Activated naive CD4-positive, alpha-beta T cell treated with anti-CD3 and anti-CD28 coated beads for 36 hours (primary cell): ENCODE data around the gene MMP17. TPM values are rescaled to one million over a fixed set of nuclear protein-coding genes. Genes with fewer than 3 reads are reported as not detected.

Experiments
- CTCF ChIA-PET: fragments of 350-600 bp; sonication (Branson Sonifier 250); formaldehyde crosslinking; loops from one replicate; lab custom pipeline; 2021; ENCODE audit warnings: antibody characterized with exemption; lab: Charles Lee
- DNase-seq: peaks from one replicate; pipeline ENCODE4 v3.0.0-alpha.2; 2020
- H3K27ac Mint-ChIP-seq: one replicate; pipeline ENCODE4 v1.8.0; 2021; ENCODE audit warnings: mild to moderate bottlenecking, mixed read lengths
- H3K27me3 Mint-ChIP-seq: one replicate; pipeline ENCODE4 v1.8.0; 2021; ENCODE audit warnings: low read depth, mixed read lengths
- H3K36me3 Mint-ChIP-seq: one replicate; pipeline ENCODE4 v1.8.0; 2021; ENCODE audit warnings: low read depth, mixed read lengths
- H3K4me1 Mint-ChIP-seq: one replicate; pipeline ENCODE4 v1.8.0; 2021; ENCODE audit warnings: low read depth, mixed read lengths
- H3K4me3 Mint-ChIP-seq: one replicate; pipeline ENCODE4 v1.8.0; 2021; ENCODE audit warnings: mild to moderate bottlenecking, moderate library complexity, mixed read lengths
- H3K9me3 Mint-ChIP-seq: one replicate; pipeline ENCODE4 v1.8.0; 2021; ENCODE audit warnings: mixed read lengths
- intact Hi-C: fragments of 100-400 bp; cut with micrococcal nuclease; formaldehyde crosslinking; loops from one replicate; pipeline ENCODE4 v1.15.1; 2023
- total RNA-seq, 2 experiments: library from RNA; stranded (reverse); gene quantifications; one replicate each; pipeline ENCODE4 v1.2.3, GENCODE V29; 2021

Gene MMP17
- total RNA-seq, 2 experiments from 2014 or later = not detected

- Mint-ChIP-seq H3K36me3 (no peaks in the 10 kb centered on the region), H3K27me3 (no peaks in the 10 kb centered on the region), H3K27ac (no peak overlapping the region), H3K4me3 (no peak overlapping the region), H3K4me1 (no peaks in the 10 kb centered on the region), H3K9me3 (no peaks in the 10 kb centered on the region)
- CTCF ChIA-PET = no interaction called here
- DNase-seq = no peak
- intact Hi-C loops = no loop called here
These were observed 20.6 kb downstream of the MMP17 start for GRCh38 chr12:131848753-131849152.

GRCh38 chr12:131849700-131850553 is 21.7 kb downstream of the MMP17 start:
- no peaks in the 10 kb centered on the region for H3K36me3 Mint-ChIP-seq
- no peaks in the 10 kb centered on the region for H3K9me3 Mint-ChIP-seq
- H3K4me3 Mint-ChIP-seq = no peak overlapping the region
- H3K4me1 Mint-ChIP-seq = no peaks in the 10 kb centered on the region
- intact Hi-C loops = no loop called here
- DNase-seq = no peak
- CTCF ChIA-PET = interaction anchor here (1.2 to 1.4 kb wide), 2 partner anchors 19 to 158 kb away, joined by 3 to 4 read pairs; no protein-coding TSS in a partner anchor
- no peak overlapping the region for H3K27ac Mint-ChIP-seq
- H3K27me3 Mint-ChIP-seq = no peaks in the 10 kb centered on the region

- peak; percentile 30 for DNase-seq
- no peaks in the 10 kb centered on the region for H3K36me3 Mint-ChIP-seq
- H3K9me3 Mint-ChIP-seq = no peaks in the 10 kb centered on the region
- no peaks in the 10 kb centered on the region for H3K27me3 Mint-ChIP-seq
- intact Hi-C loops = loop anchor here (1.0 kb wide), 1 partner anchor 98 kb away; the partner anchor contains the start of gene EP400
- no peaks in the 10 kb centered on the region for H3K4me1 Mint-ChIP-seq
- CTCF ChIA-PET = interaction anchor here (1.2 to 1.4 kb wide), 2 partner anchors 20 to 157 kb away, joined by 3 to 4 read pairs; no protein-coding TSS in a partner anchor
- H3K4me3 Mint-ChIP-seq = no peak overlapping the region
- no peak overlapping the region for H3K27ac Mint-ChIP-seq
These were observed 22.8 kb downstream of the MMP17 start for GRCh38 chr12:131850856-131851559.

- H3K27ac Mint-ChIP-seq = no peak overlapping the region
- intact Hi-C loops = loop anchor here (1.0 kb wide), 1 partner anchor 97 kb away; the partner anchor contains the start of gene EP400
- H3K4me1 Mint-ChIP-seq = no peaks in the 10 kb centered on the region
- H3K4me3 Mint-ChIP-seq = no peak overlapping the region
- CTCF ChIA-PET = no interaction called here
- no peaks in the 10 kb centered on the region for H3K36me3 Mint-ChIP-seq
- no peaks in the 10 kb centered on the region for H3K9me3 Mint-ChIP-seq
- no peak for DNase-seq
- no peaks in the 10 kb centered on the region for H3K27me3 Mint-ChIP-seq
These were observed 23.8 kb downstream of the MMP17 start for GRCh38 chr12:131851741-131852550.

GRCh38 chr12:131852551-131853299 is 24.5 kb downstream of the MMP17 start:
- intact Hi-C loops = no loop called here
- no peaks in the 10 kb centered on the region for H3K36me3 Mint-ChIP-seq
- H3K4me1 Mint-ChIP-seq = no peaks in the 10 kb centered on the region
- no peak overlapping the region for H3K4me3 Mint-ChIP-seq
- no peaks in the 10 kb centered on the region for H3K9me3 Mint-ChIP-seq
- no peak overlapping the region for H3K27ac Mint-ChIP-seq
- no peak for DNase-seq
- H3K27me3 Mint-ChIP-seq = no peaks in the 10 kb centered on the region
- CTCF ChIA-PET = no interaction called here

GRCh38 chr12:131853832-131854797 is 25.9 kb downstream of the MMP17 start:
- no peaks in the 10 kb centered on the region for H3K4me1 Mint-ChIP-seq
- no peak for DNase-seq
- no peaks in the 10 kb centered on the region for H3K9me3 Mint-ChIP-seq
- no peaks in the 10 kb centered on the region for H3K36me3 Mint-ChIP-seq
- H3K27ac Mint-ChIP-seq = no peak overlapping the region
- intact Hi-C loops = no loop called here
- CTCF ChIA-PET = interaction anchor here (0.6 to 0.7 kb wide), 2 partner anchors 259 to 500 kb away, joined by 3 to 4 read pairs; no protein-coding TSS in a partner anchor
- H3K4me3 Mint-ChIP-seq = no peak overlapping the region
- no peaks in the 10 kb centered on the region for H3K27me3 Mint-ChIP-seq

- H3K4me1 Mint-ChIP-seq = no peaks in the 10 kb centered on the region
- no peaks in the 10 kb centered on the region for H3K36me3 Mint-ChIP-seq
- no peak overlapping the region for H3K27ac Mint-ChIP-seq
- intact Hi-C loops = no loop called here
- no peak for DNase-seq
- CTCF ChIA-PET = interaction anchor here (0.7 kb wide), 1 partner anchor 501 kb away, joined by 4 read pairs; no protein-coding TSS in a partner anchor
- no peaks in the 10 kb centered on the region for H3K9me3 Mint-ChIP-seq
- H3K4me3 Mint-ChIP-seq = no peak overlapping the region
- H3K27me3 Mint-ChIP-seq = no peaks in the 10 kb centered on the region
These were observed 26.8 kb downstream of the MMP17 start for GRCh38 chr12:131854861-131855476.

- Mint-ChIP-seq H3K4me1 (peaks cover 2% of the 10 kb centered on the region), H3K4me3 (no peak overlapping the region), H3K36me3 (no peaks in the 10 kb centered on the region), H3K27ac (no peak overlapping the region), H3K9me3 (no peaks in the 10 kb centered on the region), H3K27me3 (no peaks in the 10 kb centered on the region)
- no peak for DNase-seq
- CTCF ChIA-PET = no interaction called here
- intact Hi-C loops = no loop called here
These were observed 27.4 kb downstream of the MMP17 start for GRCh38 chr12:131855521-131856142.

GRCh38 chr12:131856366-131857097 is 28.3 kb downstream of the MMP17 start:
- Mint-ChIP-seq H3K27me3 (no peaks in the 10 kb centered on the region), H3K4me1 (peaks cover 4% of the 10 kb centered on the region), H3K36me3 (no peaks in the 10 kb centered on the region), H3K27ac (no peak overlapping the region), H3K9me3 (no peaks in the 10 kb centered on the region), H3K4me3 (no peak overlapping the region)
- intact Hi-C loops = no loop called here
- CTCF ChIA-PET = no interaction called here
- no peak for DNase-seq
